Esophagus (tissue), 2 donors: Measurements from ENCODE around the gene FHOD3. TPM values are rescaled to one million over a fixed set of nuclear protein-coding genes. Genes with fewer than 3 reads are reported as not detected.

Source experiments
- H3K27ac ChIP-seq, 2 donors: one replicate each; pipeline ENCODE4 v1.5.1; 2013; ENCODE audit warnings: low read depth in 2 of 2, mild to moderate bottlenecking in 2 of 2, inconsistent platforms in 1 of 2, low read length in 1 of 2, moderate library complexity in 1 of 2
- H3K27me3 ChIP-seq, 2 donors: one replicate each; pipeline ENCODE4 v1.6.1; 2013; ENCODE audit warnings: low read length in 2 of 2, control low read depth in 1 of 2, mild to moderate bottlenecking in 1 of 2; ENCODE audit not compliant: insufficient read depth in 2 of 2, control insufficient read depth in 1 of 2
- H3K36me3 ChIP-seq, 2 donors: one replicate each; pipeline ENCODE4 v1.6.1; 2013; ENCODE audit warnings: low read length in 1 of 2; ENCODE audit not compliant: control insufficient read depth in 2 of 2, insufficient read depth in 2 of 2
- H3K4me1 ChIP-seq, 2 donors: one replicate each; pipeline ENCODE4 v1.6.1; 2013; ENCODE audit warnings: low read length in 1 of 2; ENCODE audit not compliant: control insufficient read depth in 2 of 2, insufficient read depth in 2 of 2
- H3K4me3 ChIP-seq, 2 donors: one replicate each; pipeline ENCODE4 v1.5.1; 2013; ENCODE audit warnings: low read length in 2 of 2, mild to moderate bottlenecking in 2 of 2, low read depth in 1 of 2, moderate library complexity in 1 of 2
- H3K9me3 ChIP-seq, 2 donors: one replicate each; pipeline ENCODE4 v1.6.1; 2013; ENCODE audit warnings: mild to moderate bottlenecking in 2 of 2, low read depth in 1 of 2, low read length in 1 of 2, moderate library complexity in 1 of 2; ENCODE audit not compliant: control insufficient read depth in 2 of 2, insufficient read depth in 1 of 2
- WGBS, 2 donors: extraction: QIAGEN DNeasy Blood & Tissue Kit; methylation state at CpG; one replicate each; pipeline ENCODE4 v1.1.7; 2013; 5-methylcytosine and 5-hydroxymethylcytosine counted together
- polyA plus RNA-seq, 2 donors: library from polyadenylated mRNA; stranded (reverse); fragments of 200-250 nt; gene quantifications; one replicate each; pipeline ENCODE4 v1.2.3, GENCODE V29; 2013
- donor health status: healthy with polysubstance abuse.
- donor health status: Bipolar disorder and iron deficiency.

FHOD3 gene
- polyA plus RNA-seq, 2 donors, result 3.7 to 11.1 TPM

DNA sequence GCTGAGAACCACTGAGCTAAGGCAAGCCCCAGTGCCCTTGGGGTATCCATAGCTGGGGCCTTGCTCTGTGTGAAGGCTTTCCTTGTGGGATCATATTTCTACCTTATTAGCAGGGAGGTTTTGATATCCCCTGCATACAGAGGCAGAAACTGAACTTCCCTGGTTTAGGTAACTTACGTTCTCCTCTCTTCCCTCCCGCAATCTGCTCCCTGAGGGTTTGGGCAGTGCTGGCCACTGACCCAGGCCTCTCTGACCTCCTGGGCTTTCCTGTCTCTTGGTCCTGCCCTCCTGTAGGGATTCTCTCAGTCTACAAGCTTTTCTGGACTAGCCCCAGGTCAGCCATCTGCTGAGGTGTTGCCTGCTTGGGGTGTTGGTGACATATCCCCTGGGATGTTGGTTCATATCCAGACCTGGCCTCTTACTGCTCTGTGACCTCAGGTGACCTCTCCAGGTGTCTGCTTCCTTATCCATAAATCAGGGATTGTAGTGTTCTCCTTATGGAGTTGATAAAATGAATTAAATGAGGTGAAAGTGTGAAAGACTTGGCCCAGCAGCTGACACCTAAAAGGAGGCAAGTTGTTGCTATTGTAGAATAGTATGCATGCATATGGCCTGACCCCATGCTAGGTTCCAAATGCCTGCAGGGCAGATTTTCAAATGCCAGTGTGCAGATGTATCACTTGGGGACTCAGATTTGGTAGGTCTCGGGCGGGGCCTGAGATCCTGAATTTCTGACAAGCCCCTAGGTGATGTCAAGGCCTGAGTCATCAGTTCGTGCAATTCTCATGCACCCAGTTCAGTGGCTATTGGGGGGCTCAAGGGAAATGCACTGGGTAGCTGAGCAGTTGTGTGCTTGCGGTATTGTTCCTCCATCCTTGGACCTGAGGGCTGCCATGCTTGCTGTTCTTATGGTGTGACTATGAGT, 106.6 kb downstream of the FHOD3 start:
- no peak overlapping the region for H3K4me3 ChIP-seq
- no peaks in the 10 kb centered on the region for H3K27me3 ChIP-seq
- WGBS, 2 donors, result 91 to 92% methylated on average over 6 of the region's 6 CpGs
- no peak overlapping the region for H3K27ac ChIP-seq
- no peaks in the 10 kb centered on the region for H3K9me3 ChIP-seq
- H3K4me1 ChIP-seq, result no peaks in the 10 kb centered on the region
- H3K36me3 ChIP-seq, result no peaks in the 10 kb centered on the region

DNA sequence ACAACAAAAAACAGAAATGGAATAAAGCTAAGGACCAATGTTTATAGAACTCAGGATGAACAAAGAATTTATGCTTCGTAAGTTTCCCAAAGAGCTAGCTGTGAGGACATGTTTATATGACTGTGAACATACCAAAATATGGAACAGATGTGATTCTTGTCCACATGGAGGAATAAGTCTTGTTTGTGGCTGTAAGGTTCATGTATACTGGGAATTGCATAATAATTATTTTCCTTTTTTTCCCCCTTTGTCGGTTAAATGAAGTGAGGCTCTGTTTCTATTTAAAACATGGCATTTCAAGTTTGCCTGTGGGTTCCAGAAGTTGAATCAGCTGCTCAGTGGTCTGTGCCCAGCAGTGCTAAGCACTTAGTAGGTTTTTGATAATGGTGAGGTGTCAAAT, 108.1 kb downstream of the FHOD3 start:
- H3K4me3 ChIP-seq, result no peak overlapping the region
- no peaks in the 10 kb centered on the region for H3K36me3 ChIP-seq
- H3K27ac ChIP-seq, result no peak overlapping the region
- 79 to 80% methylated on average over 2 of the region's 2 CpGs for WGBS, 2 donors
- H3K27me3 ChIP-seq, result no peaks in the 10 kb centered on the region
- H3K9me3 ChIP-seq, result no peaks in the 10 kb centered on the region
- H3K4me1 ChIP-seq, result no peaks in the 10 kb centered on the region

DNA sequence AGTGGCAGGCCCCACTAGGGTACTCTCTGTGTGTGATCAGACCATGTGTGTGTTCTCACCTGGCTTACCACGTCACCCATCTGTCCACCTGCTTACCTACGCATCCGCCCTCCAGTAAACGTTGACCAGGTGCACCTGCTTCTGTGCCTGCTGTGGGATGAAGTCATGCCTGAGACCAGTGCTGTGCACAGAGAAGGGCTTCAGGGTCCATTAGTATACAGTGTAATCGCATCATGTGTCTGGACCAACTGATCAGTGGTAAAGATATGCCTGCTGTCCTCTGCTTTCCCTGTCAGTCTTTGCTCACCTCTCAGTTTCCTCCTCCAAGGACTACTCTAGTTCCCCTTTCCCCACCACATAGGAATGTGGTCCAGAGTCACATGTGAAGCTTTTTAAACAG, 109.3 kb downstream of the FHOD3 start:
- WGBS, 2 donors, result 69 to 84% methylated on average over 5 of the region's 5 CpGs
- no peaks in the 10 kb centered on the region for H3K9me3 ChIP-seq

DNA sequence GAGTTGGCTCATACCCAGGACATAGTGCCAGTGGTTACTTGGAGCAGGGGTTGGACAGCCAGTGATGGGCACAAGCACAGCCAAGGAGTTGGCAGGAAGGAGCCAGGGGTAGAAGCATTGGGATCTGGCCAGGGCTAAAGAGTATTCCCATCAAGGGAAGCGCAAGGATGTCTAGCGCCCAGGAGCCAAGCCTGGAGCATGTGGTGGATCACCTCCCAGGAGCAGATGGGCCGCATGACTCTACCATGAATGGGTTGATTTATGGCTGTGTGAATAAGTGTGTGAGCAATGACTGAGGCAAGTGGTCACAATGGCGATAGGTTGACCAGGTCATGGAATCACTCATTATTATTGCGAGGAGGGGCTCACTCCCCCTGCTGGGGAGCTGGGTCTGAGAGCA, 111.1 kb downstream of the FHOD3 start:
- Histone ChIP-seq H3K9me3 (no peaks in the 10 kb centered on the region), H3K27me3 (no peaks in the 10 kb centered on the region), H3K4me1 (no peaks in the 10 kb centered on the region), H3K27ac (no peak overlapping the region), H3K4me3 (no peak overlapping the region), H3K36me3 (no peaks in the 10 kb centered on the region)
- WGBS, 2 donors, result 96 to 98% methylated on average over 5 of the region's 5 CpGs

More for the DNA sequence above, 109.3 kb downstream of the FHOD3 start:
- Histone ChIP-seq H3K27ac (no peak overlapping the region), H3K27me3 (no peaks in the 10 kb centered on the region), H3K4me1 (no peaks in the 10 kb centered on the region), H3K36me3 (no peaks in the 10 kb centered on the region), H3K4me3 (no peak overlapping the region)

DNA sequence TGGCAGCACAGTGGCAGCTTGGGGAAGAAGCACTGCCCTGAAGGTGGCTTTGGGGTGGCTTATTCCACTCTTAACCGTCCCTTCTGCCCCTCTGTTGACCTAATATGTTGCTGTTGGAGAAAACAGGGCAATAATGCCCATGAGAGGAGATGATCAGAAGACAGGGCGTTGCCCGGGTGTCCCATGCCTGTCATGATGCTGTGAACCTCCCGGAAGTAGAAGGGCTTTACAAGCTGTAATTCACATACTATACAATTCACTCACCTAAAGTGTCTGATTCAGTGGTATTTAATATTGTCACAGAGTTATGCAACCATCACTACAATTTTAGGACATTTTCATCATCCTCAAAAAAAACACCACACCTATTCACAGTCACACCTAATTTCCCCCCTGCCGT, 112.3 kb downstream of the FHOD3 start:
- Histone ChIP-seq H3K9me3 (no peaks in the 10 kb centered on the region), H3K27me3 (no peaks in the 10 kb centered on the region), H3K36me3 (no peaks in the 10 kb centered on the region), H3K27ac (no peak overlapping the region), H3K4me3 (no peak overlapping the region), H3K4me1 (no peaks in the 10 kb centered on the region)
- WGBS, 2 donors, result 88 to 93% methylated on average over 5 of the region's 5 CpGs

DNA sequence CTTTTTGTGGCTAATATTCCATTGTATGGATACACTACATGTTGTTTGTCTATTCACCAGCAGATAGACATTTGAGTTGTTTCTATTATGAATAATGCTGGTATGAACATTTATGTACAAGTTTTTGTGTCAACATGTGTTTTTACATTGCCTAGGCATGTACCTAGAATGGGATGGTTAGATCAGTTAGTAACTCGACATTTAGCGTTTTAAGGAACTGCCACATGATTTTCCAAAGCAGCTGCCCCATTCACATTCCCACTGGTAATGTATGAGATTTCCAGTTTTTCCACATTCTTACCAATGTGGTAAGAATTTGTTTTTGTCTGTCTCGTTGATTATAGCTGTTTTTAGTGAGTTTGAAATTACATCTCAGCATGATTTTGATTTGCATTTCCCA, 112.8 kb downstream of the FHOD3 start:
- Histone ChIP-seq H3K36me3 (no peaks in the 10 kb centered on the region), H3K27ac (no peak overlapping the region), H3K4me1 (no peaks in the 10 kb centered on the region), H3K4me3 (no peak overlapping the region), H3K9me3 (no peaks in the 10 kb centered on the region), H3K27me3 (no peaks in the 10 kb centered on the region)
- 69 to 72% methylated on average over 3 of the region's 3 CpGs for WGBS, 2 donors

DNA sequence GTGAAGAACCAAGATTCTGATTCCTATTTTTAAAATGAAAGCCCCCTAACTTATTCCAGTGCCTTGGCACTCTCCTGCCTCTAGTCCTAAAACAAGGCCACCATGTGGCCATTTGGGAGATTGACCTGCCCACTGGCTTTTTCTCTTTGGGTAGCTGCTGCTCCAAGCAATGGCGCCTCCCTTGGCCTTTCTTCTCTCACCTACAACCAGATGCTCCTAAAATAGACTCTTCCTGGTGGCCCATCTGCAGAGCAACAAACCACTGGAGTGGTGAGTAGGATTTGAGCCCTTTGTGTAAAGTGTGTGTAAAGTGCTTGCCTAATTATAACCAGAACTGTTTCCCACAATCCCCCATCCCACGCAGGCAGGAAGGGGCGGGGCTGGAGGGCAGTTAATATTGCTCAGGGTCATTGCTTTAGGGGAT, 114.2 kb downstream of the FHOD3 start:
- no peak overlapping the region for H3K27ac ChIP-seq
- H3K27me3 ChIP-seq, result no peaks in the 10 kb centered on the region
- WGBS, 2 donors, result 80 to 82% methylated on average over 3 of the region's 3 CpGs
- no peaks in the 10 kb centered on the region for H3K9me3 ChIP-seq
- no peaks in the 10 kb centered on the region for H3K36me3 ChIP-seq
- no peaks in the 10 kb centered on the region for H3K4me1 ChIP-seq
- H3K4me3 ChIP-seq, result no peak overlapping the region

DNA sequence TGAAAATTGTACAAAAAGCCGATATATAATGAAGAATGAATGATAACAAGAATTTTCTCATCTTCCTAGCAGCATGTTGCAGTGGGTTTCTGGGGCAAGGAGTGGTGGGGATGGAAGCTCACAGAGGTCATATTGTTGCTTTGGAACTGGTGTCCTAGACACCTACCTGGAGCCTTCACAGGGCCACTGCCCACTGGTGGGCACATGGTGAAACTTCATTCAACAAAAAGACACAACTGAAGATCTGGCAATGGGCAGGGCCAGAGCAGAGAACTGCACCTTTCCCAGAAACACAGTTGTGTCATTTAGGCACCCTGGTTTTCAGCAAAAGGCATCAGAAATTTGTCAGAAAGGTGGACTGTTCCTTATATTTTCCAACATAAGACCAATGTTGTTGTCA, 115.3 kb downstream of the FHOD3 start:
- 83 to 93% methylated on average over 1 of the region's 1 CpG for WGBS, 2 donors
- Histone ChIP-seq H3K9me3 (no peaks in the 10 kb centered on the region), H3K4me1 (no peaks in the 10 kb centered on the region)

DNA sequence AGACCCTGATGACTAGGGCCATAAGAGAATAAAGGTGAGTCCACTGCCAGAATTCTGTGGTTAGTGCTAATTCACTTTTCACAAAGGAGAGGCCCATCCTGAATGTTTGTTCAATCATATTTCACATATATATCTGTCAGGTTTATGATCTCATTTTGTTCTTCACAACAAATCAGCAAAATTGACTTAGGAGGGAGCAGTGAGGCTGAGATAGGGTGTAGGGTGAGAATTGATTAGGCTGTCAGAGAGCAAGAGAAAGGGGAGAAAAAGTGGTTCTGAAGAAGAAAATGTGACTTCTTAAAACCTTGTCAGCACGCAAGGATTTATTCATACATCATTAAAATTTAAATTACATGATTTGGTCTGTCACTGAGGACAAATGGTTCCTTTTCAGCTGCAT, 117.7 kb downstream of the FHOD3 start:
- WGBS, 2 donors, result 72 to 78% methylated on average over 1 of the region's 1 CpG
- no peak overlapping the region for H3K4me3 ChIP-seq

More for the DNA sequence above, 115.3 kb downstream of the FHOD3 start:
- no peaks in the 10 kb centered on the region for H3K36me3 ChIP-seq
- no peak overlapping the region for H3K4me3 ChIP-seq
- no peak overlapping the region for H3K27ac ChIP-seq
- H3K27me3 ChIP-seq, result no peaks in the 10 kb centered on the region

DNA sequence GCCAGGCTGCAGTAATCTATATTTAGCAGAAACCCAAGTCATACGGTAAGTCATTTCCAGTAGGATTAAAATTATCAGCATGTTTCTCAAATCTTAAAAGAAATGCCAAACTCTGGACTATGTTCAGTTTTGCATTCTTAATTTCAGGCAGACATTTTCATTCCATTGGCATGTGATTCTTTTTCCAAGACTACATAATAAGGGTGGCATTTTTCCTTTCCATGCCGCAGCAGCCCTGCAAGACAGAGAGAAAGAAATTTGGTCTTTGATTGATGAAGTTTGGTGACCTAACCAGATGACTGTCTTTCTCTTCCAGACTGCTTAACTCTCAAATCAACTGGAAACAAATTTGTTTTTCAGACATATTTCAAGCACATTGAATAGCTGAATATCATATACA, 118.1 kb downstream of the FHOD3 start:
- Histone ChIP-seq H3K4me3 (no peak overlapping the region), H3K4me1 (no peaks in the 10 kb centered on the region), H3K27me3 (no peaks in the 10 kb centered on the region), H3K36me3 (no peaks in the 10 kb centered on the region), H3K9me3 (no peaks in the 10 kb centered on the region), H3K27ac (no peak overlapping the region)
- WGBS, 2 donors, result 62 to 70% methylated on average over 2 of the region's 2 CpGs

More for the DNA sequence above, 117.7 kb downstream of the FHOD3 start:
- no peak overlapping the region for H3K27ac ChIP-seq
- no peaks in the 10 kb centered on the region for H3K4me1 ChIP-seq
- no peaks in the 10 kb centered on the region for H3K9me3 ChIP-seq
- H3K36me3 ChIP-seq, result no peaks in the 10 kb centered on the region
- no peaks in the 10 kb centered on the region for H3K27me3 ChIP-seq
